Suppressor macrophage treated with lipopolysaccharide for 4 hours (primary cell): ENCODE data around the gene KIF2A.

ENCODE experiments used
- DNase-seq: peaks from one replicate; pipeline ENCODE4 v3.0.0-alpha.2; 2020

KIF2A gene

DNA sequence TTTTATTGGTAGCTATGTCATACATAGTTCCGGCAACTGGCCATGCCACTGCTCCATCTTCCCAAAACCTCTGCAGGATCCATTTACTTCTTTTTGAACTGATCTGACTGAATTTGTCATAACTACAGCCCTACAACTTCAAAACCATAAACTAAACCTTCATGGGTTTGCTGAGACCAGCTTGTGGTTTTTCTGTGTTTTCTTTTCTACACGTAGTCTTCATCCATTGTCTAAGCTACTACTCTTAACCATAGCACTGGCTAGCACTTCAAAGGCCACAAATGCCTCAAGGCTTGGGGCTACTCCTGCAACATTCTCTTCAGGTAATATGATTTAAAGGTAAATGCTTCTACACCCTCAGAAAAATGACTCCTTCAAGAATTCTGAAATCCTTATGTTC lies 9.0 kb upstream of the KIF2A start:
- no peak for DNase-seq

DNA sequence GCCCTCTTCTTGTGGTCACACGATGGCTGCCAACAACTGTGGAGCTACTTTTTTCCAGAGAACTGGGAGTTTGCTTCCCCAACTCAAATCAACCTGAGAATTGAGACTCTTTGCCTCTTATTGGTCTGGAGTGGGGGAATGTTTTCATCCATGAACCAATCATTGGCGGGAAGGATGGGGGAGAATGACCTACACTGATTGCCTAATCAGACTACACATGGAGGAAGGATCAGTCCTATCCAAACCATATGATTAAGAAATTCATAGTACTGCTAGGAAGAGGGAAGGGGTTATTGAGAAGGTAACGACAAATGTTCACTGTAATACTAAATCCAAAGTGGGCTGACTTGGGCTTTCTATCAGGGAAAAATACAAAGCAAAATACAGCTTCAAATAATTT lies 7.9 kb upstream of the KIF2A start:
- DNase-seq = no peak

DNA sequence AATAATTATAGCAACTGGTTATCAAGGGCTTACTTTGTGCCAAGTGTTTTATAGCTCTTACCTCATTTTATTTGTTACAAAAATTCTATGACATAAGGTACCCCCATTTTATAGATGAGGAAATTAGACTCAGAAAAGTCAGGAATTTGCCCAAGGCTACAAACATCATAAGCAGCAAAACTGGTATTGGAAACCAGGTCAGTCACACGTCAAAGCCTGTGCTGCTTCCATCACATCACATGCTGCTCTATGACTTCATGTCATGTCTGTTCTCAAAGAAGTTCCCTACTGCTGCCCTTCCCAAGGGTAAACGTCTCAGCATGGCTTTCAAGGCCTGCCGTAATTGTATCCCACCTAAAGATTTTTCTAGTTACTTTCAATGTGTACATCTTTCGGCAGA lies 6.9 kb upstream of the KIF2A start:
- DNase-seq = no peak

DNA sequence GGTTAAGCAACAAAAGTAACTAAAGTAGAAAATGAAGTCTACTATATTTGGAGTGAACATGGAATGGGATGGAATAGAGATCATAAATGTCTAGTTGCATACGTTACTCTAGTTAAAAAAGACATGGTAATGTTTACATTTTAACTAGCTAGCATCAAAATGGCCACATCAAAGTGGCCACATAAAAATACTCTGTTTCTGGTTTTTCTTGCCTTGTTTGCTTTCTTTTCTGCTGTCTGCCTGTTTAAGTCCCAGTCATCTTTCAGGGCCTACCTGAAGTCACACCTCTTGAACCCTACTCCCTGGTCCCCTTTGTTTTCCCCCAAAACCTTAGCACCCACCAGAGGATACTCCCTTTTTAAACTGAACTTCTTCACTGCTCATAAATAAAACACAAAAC lies 6.4 kb upstream of the KIF2A start:
- no peak for DNase-seq

DNA sequence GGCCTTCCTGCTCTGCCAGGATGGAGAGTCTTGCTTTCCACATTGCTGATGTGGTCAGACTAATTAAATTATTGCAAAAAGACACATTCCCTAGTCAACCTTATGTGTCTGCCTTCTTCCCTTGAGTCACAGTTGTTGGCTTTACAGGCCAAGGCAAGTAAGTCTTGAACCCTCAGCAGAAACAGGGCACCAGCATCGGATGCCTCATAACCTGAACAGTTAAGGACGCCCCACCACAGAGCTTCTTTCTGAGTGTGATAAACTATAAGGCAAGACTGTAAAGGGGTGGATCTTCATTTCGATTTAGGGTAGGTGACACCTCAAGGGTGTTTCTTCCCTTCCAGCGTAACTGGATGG lies 670 bp upstream of the KIF2A start:
- no peak for DNase-seq

DNA sequence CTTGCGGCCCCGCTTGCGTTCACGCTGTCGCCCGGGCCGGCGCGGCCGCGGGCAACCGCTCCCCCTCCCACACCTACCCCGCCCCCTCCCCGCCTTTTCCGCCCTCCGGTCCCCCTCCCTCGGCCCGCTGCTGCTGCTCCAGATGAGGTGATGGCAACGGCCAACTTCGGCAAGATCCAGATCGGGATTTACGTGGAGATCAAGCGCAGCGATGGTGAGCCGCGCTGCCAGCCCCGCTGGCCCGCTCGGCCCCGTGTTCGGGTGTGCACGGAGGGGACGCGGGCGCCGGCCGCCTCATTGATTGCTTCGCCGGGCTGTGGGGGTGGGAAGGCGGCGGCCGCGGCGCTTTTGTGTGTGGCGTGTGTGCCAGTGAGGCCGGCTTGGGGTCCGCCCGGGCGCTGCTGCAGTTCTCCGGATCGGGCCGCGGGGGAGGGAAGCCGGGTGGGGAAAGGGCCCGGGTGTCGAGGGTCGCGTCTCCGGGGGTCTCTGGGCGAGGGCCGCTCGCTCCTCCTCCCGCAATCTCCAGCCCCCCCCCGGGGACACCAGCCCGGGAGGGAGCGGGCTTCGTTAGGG lies 403 bp downstream of the KIF2A start:
- peak; percentile 40 for DNase-seq

DNA sequence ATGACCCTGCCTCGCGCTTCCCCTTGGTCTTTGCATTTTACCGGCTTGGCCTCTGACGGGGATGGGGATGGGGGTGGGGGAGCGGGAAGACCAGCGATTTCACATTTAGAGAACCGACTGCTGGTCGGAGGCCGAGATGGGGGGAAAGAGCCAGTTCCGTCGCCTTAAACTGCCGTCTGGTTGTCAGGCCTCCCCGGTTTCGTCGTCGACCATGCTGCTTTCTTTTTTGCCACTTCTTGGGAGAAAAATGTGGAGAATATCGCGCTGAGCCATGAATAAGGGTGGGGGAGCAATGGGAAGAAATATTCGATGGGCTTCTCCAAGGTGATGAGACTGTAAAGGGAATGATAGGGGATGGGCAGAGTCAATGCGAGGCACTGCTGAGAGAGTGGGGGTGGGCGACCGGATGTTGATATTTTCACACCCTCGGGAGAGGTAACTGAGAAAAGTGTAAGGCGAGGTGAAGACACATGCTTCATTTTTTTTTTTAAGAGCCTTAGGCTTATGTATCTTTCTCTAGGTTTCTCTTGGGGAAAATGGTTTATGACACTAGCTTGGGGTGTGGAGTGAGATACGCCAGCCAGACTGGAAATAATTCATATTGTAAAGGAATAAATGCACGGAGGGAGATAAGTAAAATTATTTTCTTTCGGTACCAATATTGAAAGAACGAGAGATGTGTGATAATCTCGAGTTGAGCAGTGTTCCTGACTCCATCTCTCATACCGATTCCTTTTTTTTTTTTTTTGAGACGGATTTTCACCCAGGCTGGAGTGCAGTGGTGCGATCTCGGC lies 1.1 kb downstream of the KIF2A start:
- DNase-seq = peak; percentile 55

DNA sequence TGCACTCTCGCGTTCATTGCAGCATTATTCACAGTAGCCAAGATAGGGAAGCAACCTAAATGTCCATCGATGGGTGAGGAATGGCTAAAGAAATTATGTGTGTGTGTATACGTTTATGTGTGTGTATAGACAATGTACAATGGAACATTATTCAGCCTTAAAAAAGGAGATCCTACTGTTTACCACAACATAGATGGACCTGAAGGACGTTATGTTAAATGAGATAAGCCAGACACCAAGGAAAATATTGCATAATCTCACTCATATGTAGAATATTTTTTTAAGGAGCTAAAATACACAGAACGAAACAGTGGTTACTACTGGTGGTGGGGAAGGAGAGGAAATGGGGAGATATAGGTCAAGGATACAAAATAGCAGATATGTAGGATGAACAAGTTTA lies 2.4 kb downstream of the KIF2A start:
- DNase-seq = no peak

DNA sequence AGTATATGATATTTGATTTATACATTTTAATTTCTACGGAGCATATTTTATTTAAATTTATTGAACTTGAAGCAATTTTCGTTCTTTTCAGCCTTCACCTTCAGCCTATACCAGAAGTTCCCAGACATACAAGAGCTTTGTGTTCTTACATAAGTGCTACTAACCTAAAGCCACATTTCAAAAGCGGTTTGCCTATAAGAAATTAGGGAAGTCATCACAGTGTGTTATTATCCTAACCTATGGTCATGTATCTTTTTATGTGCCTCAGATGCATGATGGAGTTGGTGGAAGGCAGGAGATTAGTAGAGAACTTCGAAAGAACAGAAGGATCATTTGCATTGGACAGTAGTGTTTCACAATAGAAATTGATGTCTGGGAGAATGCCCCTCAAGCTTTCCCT lies 3.1 kb downstream of the KIF2A start:
- no peak for DNase-seq

DNA sequence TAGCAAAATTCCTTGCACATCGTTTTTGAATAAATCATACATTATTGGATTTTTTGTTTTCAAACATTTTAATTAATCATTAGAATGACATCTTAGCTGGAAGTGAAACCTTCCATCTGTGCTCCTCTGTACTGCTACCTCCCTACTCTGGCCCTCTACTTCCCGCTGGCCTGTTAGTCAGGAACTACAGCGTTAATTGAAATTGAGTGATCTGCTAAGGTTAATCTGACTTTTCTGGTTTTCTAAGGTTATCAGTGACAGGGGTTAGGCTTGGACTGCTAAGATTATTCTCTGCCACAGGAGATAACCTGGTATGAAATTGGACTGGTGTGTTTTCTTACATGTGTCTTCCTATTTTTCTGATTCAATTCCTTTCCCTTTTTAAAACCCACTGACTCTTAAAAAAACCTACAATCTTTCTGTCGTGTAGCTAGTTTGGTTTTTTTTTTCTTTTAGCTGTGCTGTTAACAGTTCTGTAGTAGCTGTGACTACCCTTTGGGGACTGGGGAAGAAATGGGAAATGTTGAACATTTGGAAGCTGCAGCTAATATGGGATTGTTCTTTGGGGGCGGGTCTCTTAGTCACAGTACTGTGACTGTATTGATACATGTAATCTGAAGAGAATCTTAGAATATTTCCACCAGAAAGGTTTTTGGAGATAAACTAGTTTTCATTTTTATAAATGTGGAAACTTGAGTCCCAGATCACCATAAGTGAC lies 4.6 kb downstream of the KIF2A start:
- DNase-seq = no peak

DNA sequence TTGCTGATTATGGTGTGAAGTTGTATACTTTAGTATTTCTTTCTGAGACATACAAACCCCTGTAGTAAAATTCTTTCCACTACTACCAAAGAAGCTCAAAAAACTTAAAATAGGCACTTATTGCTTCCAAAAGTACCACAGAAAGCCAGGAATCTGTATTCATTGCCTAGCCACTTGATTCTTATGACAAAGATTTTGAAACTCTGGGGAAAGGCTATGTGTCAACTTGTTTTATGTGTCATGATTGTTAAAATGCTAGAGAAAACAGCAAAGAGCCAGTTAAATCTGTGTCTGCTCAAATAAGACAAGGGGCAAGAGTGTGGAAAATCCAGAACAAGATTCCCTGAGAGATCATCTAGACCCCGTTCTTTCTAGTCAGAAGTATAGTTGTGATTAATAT lies 6.0 kb downstream of the KIF2A start:
- DNase-seq = peak; percentile 41

DNA sequence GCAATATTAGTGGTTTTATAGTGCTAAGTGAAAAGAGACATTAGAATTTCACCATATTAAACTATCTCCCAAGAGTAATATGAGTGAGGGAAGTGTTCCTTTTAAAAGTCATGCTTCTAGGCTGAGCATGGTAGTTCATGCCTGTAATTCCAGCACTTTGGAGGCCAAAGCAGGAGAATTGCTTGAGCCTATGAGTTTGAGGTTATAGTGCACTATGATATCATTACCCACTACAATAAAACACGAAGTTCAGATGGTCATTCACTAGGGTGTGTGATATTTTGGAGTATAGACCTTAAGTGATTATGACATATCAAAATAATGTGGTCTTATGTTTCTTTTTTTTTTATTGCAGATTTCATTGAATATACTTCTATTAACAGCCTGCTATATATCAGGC lies 6.7 kb downstream of the KIF2A start:
- DNase-seq = no peak

DNA sequence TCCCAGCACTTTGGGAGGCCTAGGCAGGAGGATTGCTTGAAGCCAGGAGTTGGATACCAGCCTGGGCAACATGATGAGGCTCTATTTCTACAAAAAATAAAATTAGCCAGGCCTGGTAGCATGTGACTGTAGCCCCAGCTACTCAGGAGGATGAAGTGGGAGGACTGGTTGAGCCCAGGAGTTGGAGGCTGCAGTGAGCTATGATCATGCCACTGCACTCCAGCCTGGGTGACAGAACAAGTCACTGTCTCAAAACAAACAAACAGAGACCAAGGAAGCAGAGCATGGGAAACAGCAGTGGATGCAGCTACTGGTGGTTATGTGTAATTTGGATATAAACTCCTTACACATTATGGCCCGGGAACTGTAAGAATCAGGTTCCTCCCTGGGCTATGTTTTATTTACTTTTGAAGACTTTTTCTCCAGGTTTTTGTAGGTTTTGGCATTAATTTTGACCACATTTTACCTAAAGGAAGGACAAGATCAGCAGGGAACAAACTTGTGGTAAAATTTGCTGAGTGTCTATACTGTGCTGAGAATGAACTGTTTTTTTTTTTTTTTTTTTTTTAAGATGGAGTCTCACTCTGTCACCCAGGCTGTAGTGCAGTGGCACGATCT lies 8.3 kb downstream of the KIF2A start:
- DNase-seq = peak; percentile 30

DNA sequence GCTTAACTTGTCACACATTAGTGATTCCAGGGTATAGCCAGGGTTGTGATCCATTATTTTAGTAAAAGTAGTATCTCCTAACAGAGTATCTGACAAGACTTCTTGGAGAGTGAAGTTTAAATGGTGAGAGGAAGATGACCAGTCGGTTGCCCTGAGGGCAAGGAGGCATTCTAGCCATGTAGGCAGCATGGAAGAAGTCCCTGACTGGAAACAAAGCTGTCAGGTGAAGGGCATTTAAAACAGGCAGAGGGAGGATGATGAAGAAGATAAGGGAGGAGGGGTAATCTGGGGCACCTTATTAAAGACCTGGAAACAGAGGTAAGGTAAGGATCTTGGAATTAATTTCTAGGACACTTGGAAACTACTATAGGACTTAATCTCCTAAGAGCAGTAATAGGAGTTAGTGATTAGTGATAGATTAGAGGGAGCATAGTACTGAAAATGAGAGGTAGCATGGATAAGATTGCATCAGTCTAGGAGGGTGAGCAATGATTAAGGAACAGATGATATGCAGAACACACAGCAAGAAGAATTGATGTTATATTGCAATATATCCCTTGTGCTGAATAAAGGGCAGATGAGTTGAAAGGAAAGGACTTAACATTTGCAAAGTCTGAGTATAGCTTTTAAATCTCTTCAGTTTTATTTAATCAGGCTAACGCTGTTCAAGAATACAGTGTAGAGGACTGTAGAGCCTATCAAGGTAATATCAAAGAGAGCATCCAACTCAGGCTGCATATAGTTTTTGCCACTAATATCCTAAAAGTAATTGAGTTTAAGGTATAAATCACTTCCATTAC lies 9.6 kb downstream of the KIF2A start:
- no peak for DNase-seq

DNA sequence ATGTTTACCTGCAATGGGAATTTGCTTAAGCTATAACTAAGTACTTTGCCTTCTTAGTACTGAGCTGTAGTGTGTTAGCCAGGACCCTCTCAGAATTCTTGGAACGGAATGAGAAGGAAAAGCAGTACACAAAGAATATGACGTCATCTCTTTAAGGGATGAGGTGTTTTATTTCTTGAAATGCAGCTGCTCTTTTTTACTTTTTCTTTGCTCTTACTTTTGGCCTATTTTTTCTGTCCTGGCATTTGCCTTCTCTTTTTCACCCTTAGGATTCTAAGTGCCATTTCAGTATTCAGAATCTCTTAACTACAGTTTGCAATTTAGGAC lies 10.1 kb downstream of the KIF2A start:
- no peak for DNase-seq

DNA sequence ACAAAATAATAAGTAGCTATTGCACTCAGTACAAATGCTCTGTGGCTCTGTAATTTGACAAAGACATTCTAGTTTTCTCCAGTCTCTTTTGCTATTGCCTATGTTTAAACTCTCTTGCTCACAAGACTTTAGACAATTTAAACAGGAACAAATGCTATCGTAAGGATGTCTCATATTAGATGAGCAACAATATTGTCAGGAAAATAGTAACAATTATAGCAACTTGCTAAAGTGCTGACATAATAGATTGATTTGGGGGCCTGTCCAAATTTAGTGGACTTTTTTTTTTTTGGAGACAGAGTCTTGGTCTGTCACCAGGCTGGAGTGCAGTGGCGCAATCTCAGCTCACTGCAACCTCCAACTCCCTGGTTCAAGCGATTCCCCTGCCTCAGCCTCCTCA lies 11.8 kb downstream of the KIF2A start:
- no peak for DNase-seq

DNA sequence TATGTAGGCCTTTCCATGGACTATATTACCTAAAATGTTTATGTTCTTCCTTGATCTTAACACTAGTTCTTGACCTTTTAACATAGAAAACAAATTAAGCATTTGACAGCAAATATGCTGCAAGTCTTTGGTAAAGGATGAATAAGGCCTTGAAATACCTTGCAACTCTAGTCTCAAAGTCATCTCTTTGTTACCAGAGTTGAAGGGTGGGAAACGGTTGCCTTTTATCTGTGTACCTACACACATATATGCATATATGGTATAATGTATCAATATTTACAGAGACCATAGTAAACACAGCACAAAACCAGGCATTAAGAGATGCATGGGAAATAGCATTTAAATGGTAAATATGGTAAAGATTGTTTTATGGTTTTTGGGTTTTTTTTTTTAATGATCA lies 16.5 kb downstream of the KIF2A start:
- no peak for DNase-seq

DNA sequence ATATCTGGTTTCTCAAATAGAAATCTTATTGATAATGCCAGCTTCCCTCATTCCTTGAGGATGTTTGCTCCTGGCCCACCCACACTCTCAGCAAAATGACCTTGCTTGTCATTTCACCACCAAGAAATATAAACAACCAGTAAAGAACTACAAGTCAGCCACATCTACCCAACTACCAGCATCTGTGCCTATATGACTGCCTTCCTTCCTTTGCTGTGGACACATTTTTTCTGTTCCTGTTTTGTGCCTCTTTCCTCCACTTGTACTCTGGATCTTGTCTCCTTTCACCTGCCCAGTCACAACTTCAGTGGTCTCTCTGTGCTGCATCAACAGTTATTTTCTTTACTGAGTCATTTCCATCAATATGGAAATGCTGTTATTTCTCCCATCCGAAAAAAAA lies 20.3 kb downstream of the KIF2A start:
- DNase-seq = no peak

DNA sequence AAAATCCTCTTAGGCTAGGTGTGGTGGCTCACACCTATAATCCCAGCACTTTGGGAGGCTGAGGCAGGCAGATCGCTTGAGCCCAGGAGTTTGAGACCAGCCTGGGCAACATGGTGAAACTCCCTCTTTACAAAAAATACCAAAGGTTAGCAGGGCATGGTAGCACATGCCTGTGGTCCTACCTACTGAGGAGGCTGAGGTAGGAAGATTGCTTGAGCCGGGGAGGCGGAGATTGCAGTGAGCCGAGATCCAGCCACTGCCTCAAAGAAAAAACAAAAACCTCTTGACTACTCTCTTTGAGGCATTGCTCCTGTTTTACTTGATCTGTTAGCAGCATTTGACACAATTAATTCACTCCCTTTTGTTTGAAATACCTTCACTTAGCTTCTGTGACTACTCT lies 20.7 kb downstream of the KIF2A start:
- no peak for DNase-seq

DNA sequence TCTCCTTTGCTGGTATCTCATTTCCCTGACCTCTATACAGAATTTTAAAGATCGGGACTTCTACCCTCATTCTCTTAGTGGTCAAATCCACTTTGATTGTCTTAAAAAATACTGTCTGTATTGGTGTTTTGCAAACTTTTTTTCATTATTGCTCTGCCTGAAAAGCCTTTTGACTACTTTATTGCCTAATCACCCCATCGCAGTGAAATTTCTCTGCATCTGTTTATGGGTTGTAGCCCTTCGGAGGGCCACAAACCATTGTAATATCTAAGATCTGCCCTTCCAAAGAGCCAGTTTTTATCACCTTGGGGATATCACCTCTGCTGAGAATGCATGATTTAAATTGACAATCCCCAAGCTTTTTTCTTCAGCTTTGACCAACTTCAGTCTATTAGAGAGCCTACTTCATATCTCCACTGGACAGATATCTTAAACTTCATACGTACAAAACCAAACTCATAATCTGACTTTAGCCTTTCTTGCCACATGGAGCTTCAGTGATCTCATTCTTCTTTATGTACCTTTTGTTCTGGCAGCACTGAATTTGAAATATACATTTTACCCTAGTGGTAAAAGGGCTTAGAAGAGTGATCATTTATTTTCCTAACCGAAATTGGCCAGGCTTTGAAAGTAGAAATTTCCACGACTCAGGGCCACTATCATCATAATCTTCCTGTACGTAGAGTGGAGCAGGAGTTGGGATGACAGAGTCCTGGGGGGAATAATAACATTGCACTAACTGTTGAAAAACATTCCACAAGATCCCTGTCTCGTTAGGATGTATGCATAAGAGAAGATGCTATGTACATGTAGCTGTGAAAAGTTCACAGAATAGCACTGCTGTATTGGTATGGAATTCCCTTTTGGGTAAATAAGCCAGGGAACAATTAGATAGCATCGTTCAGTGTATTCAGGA lies 21.4 kb downstream of the KIF2A start:
- no peak for DNase-seq

DNA sequence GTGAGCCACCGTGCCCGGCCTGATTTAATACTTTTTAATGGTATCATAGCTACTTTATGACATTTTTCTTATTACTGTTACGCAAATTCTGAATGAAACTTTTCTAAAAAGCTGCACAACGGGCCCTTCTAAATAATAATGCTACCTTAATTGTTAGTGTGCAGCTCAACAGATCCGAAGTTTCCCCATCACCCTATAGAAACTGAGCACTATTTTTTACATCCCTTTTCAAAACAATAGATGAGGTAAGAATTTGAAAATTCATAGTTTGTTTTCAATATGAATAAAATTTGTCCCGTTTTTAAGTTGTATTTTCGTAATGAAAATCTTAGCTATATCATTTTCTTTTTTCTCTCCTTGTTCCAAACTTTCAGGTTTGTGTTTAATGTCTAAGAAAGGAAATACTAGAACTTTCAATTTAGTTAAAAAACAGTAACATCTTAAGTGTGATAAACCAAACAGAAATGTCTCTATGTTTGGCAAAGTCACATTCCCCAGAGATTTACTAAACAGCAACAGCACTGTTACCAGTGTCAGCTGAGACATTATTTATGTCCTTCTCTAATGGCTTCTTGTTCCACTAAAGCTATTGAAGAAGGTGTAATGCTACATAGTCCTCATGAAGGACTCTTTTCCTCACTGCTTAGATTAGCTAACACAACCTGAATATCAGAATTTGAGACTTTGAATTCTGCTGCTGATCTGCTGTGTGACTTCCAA lies 22.9 kb downstream of the KIF2A start:
- DNase-seq = no peak

DNA sequence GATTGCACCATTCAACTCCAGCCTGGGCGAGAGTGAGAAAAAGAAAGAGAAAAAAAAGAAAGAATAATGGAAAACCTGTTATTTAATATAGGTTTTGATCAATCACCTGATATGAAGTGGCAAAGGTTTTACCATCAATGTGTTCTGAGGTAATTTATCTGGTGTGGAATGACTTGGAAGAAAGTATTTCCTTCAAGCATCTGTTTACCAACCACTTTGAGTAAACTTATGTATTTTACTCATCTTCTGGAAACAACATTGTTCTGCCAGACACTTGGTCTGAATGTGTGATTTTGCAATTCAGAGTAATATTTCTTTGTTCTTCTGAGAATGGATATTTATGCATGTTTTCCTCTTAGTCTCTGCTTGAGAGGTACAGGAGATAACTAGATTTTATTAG lies 24.3 kb downstream of the KIF2A start:
- DNase-seq = no peak
